ENCODE results near the gene CYB5RL. TPM values are rescaled to one million over a fixed set of nuclear protein-coding genes. Genes with fewer than 3 reads are reported as not detected.

CYB5RL gene
- total and polyA plus RNA-seq, 2 of the 8 experiments (the other 6 are each of a cell fraction or from before 2014, with no cell fraction given), result 13.2 to 14.1 TPM

DNA sequence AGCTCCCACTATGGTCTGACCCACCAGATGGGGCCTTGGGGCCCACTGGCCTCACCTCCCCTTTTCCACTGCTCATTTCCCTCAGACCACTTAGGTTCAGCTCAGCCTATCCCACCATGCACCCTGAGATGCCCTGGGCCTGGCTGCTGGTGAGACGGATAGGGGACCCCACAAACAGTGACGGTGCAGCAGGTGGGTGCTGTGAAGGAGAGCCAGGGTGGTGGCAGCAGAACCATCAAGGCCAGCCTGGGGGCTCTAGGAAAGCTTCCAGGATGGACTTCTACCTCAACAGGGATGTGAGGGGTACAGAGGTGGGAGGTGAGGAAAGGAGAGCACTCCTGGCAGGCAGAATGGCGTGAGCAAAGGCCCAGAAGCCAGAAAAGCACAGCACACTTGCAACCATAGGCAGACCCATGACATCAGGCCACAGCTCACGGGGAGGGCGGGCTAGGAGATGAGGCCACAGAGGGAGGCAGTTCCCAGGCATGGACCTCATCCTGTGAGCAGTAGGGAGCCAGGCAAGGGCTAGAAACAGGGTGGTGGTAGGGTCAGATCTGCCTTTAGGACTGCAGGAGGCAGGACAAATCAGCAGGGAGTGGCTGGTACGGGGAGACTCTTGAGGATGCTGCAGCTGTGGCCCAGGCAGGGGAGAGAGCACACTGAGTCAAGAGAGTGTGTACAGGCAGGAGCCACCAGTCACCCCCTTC is 23.1 kb downstream of the CYB5RL start:
- Histone ChIP-seq H3K36me3 (ENCODE audit: control insufficient read depth in 2 of 4, insufficient read depth in 4 of 4, low read length in 3 of 4) (no peaks in the 10 kb centered on the region), H3K23me2 (ENCODE audit: low read depth, low read length) (no peaks in the 10 kb centered on the region), H3K4me1 (replicated peaks in 1 of 4; ENCODE audit: control insufficient read depth in 3 of 4, insufficient read depth in 4 of 4, low read length in 3 of 4) (no peaks in the 10 kb centered on the region), H3K9ac (replicated peaks in 1 of 4; ENCODE audit: extremely low read depth in 1 of 4, low read depth in 3 of 4, low read length in 3 of 4) (no peak overlapping the region), H3K27ac (ENCODE audit: low read depth, low read length) (no peak overlapping the region), H4K8ac (ENCODE audit: extremely low read depth, insufficient read depth, low read length) (no peak overlapping the region), H3K9me3 (ENCODE audit: insufficient read depth in 2 of 2, low read depth in 1 of 2, low read length in 1 of 2) (no peaks in the 10 kb centered on the region), H3K18ac (ENCODE audit: extremely low read depth, low read length) (no peak overlapping the region), H3K23ac (ENCODE audit: insufficient read length) (no peak overlapping the region), H2BK12ac (ENCODE audit: low read depth, low read length) (no peak overlapping the region), H4K5ac (ENCODE audit: insufficient read length, low read depth, low read length) (no peak overlapping the region), H3K56ac (replicated peaks; ENCODE audit: insufficient read length, low read depth, low read length) (no peak overlapping the region), H2AFZ (ENCODE audit: low read length) (no peak overlapping the region), H3K4me3 (ENCODE audit: extremely low read depth in 1 of 4, insufficient read depth in 2 of 4, low read depth in 3 of 4, low read length in 4 of 4) (no peak overlapping the region), H4K91ac (replicated peaks; ENCODE audit: insufficient read length, low read length) (no peak overlapping the region), H2BK120ac (replicated peaks; ENCODE audit: low read depth, low read length) (no peak overlapping the region), H2BK15ac (ENCODE audit: low read length) (no peak overlapping the region), H2BK5ac (ENCODE audit: low read depth, low read length) (no peak overlapping the region), H3K4ac (replicated peaks; ENCODE audit: insufficient read length, low read depth, low read length) (no peak overlapping the region), H3K4me2 (ENCODE audit: insufficient read depth in 1 of 2, low read depth in 2 of 2, low read length in 2 of 2) (no peak overlapping the region), H2AK5ac (ENCODE audit: low read depth, low read length) (no peak overlapping the region), H4K20me1 (replicated peaks in 1 of 2; ENCODE audit: control insufficient read depth in 1 of 2, insufficient read depth in 2 of 2, low read length in 2 of 2) (peaks cover 0 to 5% of the 10 kb centered on the region in 2 experiments), H3K79me1 (ENCODE audit: low read depth, low read length) (no peaks in the 10 kb centered on the region), H2BK20ac (ENCODE audit: low read length) (no peak overlapping the region), H3K14ac (ENCODE audit: insufficient read length) (no peak overlapping the region), H3K27me3 (replicated peaks in 1 of 4; ENCODE audit: control insufficient read depth in 3 of 4, extremely low read depth in 1 of 4, insufficient read depth in 3 of 4, low read length in 3 of 4) (no peaks in the 10 kb centered on the region), H3K79me2 (ENCODE audit: control insufficient read depth in 1 of 2, insufficient read depth in 2 of 2, low read length in 2 of 2) (no peaks in the 10 kb centered on the region)
- DNase-seq (ENCODE audit: low read depth in 1 of 2, low spot score in 2 of 2) (no peak), FAIRE-seq (no peak)
- WGBS, 2 experiments (ENCODE audit: extremely low coverage in 1 of 2, insufficient coverage in 1 of 2, insufficient read length in 1 of 2, insufficient replicate concordance in 2 of 2, low coverage in 1 of 2, low lambda C conversion rate in 2 of 2, missing lambda C conversion rate in 1 of 2), result 90% methylated on average over 6 of the region's 6 CpGs; no CpG with 5 or more reads in 1 of the 2 experiments
- ChIA-PET POLR2A (ENCODE audit: partially characterized antibody) (interaction anchor here (0.7 to 1.2 kb wide), 3 partner anchors 12 to 45 kb away, joined by 3 to 4 read pairs (median 3); no protein-coding TSS in a partner anchor), CTCF (ENCODE audit: partially characterized antibody) (interaction anchor here (1.0 to 1.7 kb wide), 5 partner anchors 9 to 95 kb away, joined by 3 to 5 read pairs (median 4); no protein-coding TSS in a partner anchor)
- TF ChIP-seq TEAD4 (IDR thresholded peaks at IDR 0.05; ENCODE audit: low read depth, low read length) (no peak), MAFK (IDR thresholded peaks at IDR 0.05; ENCODE audit: low read depth, low read length) (no peak)

All from H1 (cell line).